GM19438 (cell line): Measurements from ENCODE around the gene SEC23A.

Source experiments
- ATAC-seq: cut with Tn5 transposase; IDR thresholded peaks from one replicate; pipeline ENCODE4 v1.9.1; 2021; ENCODE audit warnings: low read depth; ENCODE audit not compliant: unreplicated experiment

SEC23A gene

DNA sequence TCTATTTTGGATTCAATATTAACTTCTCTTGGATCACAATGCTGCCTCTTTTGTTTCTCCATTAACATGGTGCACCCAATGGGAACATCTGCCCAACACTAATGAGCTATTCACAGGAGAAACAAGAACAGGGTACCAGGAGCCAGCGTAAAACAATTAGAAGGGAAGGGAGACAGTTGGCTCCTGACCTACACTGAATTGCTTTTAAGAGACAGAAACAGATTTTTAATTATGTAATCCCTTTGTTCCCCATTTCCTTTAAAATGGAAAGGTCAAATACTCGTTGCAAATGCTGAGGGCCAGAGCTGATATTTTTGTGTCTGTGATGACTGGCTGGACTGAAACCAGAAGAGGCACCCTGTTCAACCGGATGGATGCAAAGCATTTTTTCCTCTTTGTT lies 108.3 kb downstream of the SEC23A start:
- ATAC-seq, result no peak

DNA sequence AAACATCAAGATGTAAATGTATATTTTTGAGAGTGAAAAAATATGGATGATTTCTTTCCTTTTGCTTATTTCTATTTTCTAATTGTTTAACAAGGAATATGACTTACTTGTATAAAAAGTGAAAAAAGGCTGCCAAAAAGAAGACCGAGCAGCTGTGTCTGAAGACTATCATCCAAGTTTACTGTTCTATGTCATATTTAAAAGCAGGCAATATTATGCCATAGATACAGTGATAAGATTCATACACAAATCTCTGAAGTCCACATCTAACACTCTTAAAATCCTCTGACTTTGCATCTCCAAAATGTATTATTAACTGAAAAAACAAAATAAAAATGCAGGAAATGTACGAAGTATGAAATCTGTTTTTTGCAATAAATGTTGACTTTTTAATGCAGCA lies 109.1 kb downstream of the SEC23A start:
- no peak for ATAC-seq

DNA sequence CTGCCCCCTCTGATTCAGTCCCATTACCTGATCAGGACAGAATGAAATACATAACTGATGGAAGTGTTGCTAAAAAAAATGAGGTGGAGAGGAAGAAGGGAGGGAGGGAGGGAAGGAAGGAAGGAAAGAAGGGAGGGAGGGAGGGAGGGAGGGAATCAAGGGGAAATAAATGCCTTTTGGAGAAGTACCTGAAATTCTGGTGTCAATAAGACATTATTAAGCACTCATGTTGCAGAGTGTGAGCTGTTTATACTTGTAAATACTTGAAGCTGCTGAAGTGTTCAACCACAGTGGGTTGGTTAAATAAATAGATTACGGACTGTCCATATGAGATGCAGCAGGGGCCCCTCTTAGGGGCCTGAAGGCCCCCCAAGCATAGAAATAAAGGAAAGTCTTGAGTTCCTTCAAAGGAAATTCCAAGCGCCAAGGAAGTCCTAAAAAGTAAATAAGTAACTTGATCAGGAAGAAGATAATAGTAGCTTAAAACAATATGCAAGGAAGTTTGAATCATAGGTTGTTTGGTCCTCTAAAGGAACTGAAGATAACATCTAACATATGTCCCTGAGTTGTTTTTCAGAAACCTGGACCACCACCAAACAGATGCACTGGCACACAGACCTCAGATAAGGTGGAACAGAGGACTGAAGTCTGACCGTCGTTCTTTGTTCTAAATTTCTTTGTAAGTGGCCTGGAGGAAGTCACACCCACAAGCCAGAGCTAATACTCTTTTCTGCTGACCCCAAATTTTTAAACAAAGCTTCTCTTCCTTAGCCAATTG lies 110.8 kb downstream of the SEC23A start:
- ATAC-seq, result no peak

DNA sequence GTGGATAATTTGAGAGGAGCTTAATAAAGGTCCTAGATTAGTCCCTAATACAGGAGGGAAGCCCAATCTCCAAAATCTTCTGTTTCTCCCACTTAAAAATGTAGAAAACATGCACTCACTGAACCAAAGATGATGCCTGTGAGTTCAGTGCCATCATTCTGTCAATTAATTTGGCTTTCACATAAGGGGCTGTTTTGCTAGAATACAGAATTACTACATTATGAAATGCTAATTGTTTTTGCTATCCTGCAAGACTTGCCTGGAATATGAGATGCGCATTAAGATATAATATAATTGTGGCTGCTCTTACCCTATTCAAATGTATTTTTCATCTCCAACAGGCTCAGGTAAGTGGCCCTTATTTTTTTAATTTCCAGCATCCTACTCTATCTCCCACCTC lies 111.7 kb downstream of the SEC23A start:
- no peak for ATAC-seq

DNA sequence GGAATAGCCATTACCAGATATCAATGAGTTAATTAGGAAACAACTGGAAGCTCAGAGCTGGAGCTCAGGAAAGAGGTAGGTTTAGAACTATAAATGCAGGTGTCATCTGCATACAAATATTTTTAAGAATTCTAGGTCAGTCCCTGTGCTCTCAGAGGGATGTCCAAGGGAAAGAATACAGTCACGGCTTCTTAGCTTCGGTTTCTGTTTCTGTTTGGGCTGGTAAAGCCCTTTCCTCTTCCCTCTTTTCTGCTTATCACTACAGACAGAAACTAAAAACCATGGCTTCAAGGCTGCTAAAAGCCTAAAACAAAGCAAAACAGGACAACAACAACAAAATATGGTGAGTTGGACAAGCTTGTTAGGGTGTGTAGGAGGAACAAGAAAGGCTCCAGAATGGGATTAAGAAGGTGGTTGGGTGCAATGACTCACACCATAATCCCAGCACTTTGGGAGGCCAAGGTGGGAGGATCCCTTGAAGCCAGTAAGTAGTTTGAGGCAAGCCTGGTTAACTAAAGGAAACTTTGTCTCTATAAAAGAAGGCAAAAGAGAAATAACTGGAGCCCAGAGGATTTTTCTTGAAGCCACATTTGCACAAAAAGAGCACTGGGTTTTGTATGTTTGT lies 113.0 kb downstream of the SEC23A start:
- peak; percentile 88 for ATAC-seq

DNA sequence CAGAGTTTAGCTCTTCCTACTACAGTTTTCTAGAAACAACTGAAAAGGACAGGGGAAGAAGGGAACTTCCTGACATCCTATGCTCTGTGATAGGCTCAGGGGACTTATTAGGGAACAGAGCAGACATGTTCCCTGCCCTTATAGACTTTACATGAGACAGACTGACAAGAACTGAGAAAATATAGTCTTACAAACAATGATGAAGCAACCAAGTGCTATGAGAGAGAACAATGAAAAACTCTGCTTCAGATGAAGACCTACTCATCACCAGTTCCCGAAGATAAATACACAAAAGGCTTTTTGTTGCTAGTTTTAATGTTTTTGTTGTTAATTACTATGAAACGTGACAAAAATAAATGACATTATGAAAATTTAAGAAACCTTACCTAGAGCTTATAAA lies 115.3 kb downstream of the SEC23A start:
- ATAC-seq, result no peak

DNA sequence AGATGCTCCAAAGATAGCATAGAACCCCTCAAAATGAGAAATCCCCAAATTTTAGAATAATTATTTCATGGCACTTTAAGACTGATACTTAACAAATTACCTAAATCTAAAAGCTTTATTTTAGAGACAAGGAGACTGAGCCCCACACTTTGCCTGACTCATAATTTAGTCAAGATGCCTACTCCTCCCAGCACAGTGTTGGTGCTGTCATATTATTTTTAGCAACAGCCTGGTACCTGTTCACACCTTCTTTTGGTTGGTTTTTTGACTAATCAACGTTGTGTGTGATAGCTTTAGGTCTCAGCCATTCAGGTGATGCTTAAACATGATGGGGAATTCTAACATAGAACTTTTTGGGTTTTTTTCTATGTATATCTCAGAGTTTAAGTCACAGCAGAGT lies 120.2 kb downstream of the SEC23A start:
- no peak for ATAC-seq

DNA sequence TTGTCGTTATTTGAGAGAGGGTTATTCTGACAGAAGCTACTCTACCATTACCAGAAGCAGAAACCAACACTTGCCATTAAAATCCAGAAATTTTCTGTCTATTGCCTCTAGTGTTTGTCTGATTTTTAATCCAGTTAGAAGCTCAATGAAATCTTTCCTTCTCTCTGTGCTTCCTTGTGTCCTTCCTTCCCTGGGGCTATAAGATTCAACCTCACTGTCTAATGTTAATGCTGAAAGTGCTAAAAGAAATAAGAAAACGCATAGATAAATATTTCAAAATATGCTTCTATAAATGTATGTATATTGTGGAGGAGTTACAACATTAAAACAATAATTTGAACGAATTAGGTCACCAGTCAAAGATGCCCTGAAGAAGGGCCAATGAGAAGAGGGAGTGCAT lies 120.8 kb downstream of the SEC23A start:
- no peak for ATAC-seq
